IPS DF 4.7 (cell line): Measurements from ENCODE around the gene NDEL1.

Experiments
- DNase-seq: peaks from one replicate; pipeline ENCODE4 v3.0.0-alpha.2; 2013; ENCODE audit warnings: low spot score; ENCODE audit errors: extremely low read depth

Gene NDEL1

GRCh38 chr17:8413938-8414337, 21.7 kb upstream of the NDEL1 start:
- no peak for DNase-seq

GRCh38 chr17:8417806-8418205, 17.9 kb upstream of the NDEL1 start:
- DNase-seq, result no peak

- no peak for DNase-seq
These were observed 17.2 kb upstream of the NDEL1 start for GRCh38 chr17:8418471-8418870.

DNA sequence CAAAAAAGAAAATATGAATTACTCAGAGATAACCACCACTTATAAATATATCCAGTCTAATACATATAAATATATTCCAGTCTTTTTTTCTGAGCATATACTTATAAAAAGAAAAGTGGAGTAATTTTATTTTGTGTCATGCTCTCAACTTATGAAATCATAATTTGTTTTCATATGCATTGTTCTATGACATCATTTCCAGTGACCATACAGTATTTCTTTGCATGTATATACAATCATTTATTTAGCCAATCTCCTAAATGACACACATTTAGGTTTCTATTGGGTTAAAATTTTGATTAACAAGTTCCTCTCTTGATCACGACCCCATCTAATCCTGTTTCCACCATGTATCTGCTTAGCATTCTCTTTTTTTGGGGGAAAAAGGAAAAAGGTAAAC, 16.4 kb upstream of the NDEL1 start:
- no peak for DNase-seq

DNA sequence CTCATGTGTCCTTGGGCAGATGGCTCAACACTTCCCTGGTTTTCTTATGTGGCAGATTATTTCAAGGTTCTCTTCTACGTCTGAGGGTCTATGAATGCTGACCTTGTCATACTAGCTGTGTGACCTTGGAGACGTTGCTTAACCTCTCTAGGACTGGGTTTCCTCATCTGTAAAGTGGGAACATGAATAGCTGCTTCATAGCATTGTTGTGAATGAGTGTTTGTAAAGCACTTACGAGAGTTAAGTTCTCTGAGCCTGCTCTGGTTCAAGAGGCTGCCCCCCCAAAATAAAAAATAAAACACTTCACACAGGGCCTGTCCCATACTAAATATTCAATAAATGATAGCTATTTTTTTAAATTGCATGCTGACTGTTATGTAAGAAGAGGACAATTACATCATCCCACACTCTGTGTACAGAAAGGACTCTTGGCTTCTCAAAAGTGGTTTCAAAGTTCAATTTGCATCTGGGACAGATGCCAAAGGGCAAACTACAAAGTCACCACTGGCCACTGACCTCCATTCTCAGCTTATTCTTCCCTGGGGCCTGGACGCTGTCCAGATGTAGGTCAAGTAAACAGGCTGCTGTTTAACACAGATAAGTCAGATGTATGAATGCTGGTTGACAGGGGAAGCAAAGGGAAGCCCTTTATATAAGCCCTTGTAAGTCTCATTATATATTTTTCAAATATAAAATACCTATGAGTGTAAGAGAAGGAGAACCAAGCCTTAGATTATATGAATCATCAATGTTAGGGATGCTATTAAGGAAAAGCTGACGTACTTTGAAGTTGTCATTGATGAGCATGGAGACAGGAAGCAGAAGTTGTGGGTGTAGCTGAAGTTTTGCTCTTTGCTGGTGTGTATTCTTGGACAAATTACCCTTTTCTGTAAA, 15.4 kb upstream of the NDEL1 start:
- no peak for DNase-seq

DNA sequence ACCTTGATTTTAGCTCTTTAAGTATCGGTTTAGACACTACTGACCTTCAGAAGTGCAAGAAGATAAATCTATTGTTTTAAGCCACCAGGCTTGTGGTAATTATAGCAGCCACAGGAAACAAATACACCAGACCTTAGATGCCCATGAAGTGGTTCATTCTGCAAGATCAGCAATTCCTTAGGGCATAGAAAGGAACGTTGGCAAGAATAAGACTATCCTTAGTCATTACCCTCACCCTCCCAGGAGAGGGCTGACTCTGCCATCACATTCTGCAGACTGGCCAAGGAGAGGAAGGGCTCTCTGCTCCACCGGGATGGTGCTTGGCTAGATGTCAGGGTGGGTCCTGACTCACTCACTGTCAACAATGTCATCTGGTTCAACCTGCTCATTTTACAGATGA, 14.1 kb upstream of the NDEL1 start:
- DNase-seq, result no peak

GRCh38 chr17:8426094-8426720, 9.5 kb upstream of the NDEL1 start:
- DNase-seq, result no peak

DNA sequence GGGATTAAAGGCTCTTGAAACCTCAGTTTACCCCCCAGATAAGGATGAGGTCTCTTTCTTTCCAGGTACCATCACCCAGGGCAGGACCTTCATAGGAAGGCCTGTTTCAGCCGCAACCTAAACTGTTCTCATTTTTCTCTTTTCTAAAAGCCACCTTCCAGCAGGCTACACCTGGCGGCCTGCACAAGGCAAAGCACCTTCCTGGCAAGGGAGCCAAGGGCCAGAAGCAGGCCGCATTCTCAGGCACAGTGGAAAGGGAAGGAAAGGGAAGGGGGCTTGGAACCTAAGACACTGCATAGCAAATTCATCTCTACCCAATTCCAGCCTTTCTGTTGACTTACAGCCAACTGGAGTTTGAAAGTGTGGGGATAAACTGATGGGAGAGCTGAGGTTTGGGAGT, 8.9 kb upstream of the NDEL1 start:
- DNase-seq, result no peak

DNA sequence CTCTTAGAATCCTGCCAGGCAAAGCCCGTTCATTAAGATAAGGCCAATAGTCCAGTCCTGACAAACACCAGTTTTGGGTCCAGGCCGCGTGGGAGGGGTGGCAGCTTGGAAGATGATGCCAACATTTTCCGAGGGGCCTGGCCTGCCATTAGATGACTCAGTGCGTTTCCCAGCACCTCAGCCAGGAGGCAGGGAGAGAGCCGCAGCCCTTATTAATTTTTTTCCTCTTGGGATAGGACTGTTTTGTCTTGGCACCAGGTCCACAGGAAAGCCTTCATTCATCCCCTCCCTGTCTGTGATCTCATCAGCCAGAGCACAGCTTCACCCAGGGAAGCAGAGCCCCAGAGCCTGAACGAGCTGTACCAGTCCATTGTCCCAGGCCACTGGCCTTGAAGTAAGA, 4.7 kb upstream of the NDEL1 start:
- DNase-seq, result no peak

DNA sequence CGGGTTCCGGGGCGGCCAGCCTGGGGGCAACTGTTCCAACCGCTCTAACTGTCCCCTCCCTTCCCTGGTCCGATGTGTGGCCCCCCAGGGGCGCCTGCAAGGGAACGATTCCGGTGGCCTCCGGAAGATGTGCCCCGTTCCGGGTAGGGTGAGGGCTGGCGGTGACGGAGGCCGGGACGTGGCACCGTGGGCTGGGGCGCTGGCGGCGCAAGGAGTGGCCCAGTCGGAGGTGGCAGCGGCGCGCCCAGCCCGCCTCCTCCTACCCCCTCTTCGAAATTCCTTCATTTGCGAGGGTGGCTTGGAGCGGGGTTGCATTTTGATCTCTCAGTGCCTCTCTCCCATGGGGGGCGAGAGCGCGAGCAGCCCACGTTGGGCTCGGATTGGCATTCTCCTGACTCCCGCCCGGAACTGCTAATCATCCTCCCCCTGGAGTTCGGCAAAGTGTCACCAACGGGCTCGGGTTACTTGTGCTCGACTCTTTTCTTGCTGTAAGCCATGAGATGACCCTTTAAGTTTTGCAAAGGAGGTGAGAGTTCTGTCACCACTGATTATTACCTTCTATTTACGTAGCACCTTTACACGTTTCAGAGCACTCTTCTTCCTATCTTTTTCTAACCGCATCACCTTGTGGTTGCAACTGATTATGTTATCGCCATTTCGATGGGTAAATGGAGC, 622 bp downstream of the NDEL1 start:
- DNase-seq, result peak; percentile 5

GRCh38 chr17:8436844-8437171, 1.1 kb downstream of the NDEL1 start:
- no peak for DNase-seq

GRCh38 chr17:8438441-8438840, 2.8 kb downstream of the NDEL1 start:
- no peak for DNase-seq

- DNase-seq, result no peak
These were observed 4.0 kb downstream of the NDEL1 start for GRCh38 chr17:8439681-8440080.

DNA sequence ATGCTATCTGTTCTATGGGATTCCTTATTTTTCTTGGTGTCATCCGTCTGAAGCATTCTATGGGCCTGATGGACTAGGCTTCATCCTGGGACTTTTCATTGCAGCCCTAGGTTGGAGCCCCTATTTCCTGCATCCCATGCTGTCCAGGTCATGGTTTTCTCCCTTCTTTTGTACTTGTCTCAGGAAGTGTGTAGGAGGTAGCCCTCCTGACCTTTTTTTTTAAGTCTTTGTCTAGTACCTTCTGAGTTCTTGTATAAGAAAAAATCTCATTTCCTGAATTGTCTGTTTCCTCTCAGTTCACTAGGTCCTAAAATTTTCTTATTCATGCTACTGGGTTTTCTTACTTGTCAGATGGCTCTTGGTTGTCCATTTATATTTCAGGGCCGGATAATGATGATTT, 6.0 kb downstream of the NDEL1 start:
- no peak for DNase-seq

- no peak for DNase-seq
These were observed 6.6 kb downstream of the NDEL1 start for GRCh38 chr17:8442310-8442709.

GRCh38 chr17:8443756-8444155, 8.1 kb downstream of the NDEL1 start:
- no peak for DNase-seq

DNA sequence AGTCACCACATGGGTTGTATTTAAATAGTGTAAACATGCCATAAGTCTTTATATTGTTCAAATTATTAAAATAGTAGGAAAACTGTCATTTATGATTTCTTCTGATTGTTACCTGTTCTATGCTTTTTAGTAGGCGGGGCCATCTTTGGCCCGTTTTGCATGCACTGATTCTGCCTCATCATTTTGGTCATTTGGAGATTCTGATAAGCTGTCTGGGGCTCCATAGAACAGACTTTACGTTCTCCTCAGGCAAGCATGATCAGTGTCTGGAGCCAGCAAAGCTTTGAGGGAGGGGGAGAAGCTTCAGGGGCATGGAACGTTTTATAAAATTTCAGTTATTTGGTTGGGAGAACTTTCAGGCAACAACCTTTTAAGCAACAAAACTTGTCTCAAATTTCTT, 8.8 kb downstream of the NDEL1 start:
- no peak for DNase-seq

GRCh38 chr17:8445536-8445935, 9.9 kb downstream of the NDEL1 start:
- no peak for DNase-seq

GRCh38 chr17:8447799-8448198, 12.1 kb downstream of the NDEL1 start:
- DNase-seq, result no peak

GRCh38 chr17:8448310-8448709, 12.6 kb downstream of the NDEL1 start:
- DNase-seq, result no peak

DNA sequence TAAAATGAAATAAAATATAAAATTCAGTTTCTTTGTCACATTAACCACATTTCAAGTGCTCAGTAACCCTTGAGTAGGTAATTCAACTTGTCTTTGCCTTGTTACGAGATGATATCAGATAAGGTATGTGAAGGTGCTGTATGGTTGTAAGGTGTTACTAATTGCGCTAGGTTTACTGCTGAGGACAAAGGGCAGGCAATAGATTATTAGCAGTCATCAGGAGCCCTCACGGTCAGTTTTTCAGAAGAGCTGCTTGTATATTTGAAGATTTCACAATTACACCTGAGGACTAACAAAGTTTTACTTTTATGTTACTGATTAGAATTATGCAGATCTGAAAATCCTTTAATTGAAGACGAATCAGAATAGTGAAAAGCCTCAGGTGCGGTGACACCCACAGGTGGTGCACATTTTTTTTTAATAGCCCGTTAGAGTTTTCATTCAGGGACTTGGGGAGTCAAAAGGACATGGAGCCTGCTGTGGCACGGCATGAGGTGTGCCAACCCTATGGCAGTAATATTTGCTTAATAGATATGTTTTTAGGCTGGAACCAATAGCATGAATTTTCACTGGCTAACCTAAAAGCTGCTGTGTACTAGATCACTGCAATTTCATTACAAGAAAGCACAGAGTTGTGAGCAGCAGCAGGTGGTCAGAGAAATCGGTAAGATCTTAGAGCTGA, 16.4 kb downstream of the NDEL1 start:
- no peak for DNase-seq

DNA sequence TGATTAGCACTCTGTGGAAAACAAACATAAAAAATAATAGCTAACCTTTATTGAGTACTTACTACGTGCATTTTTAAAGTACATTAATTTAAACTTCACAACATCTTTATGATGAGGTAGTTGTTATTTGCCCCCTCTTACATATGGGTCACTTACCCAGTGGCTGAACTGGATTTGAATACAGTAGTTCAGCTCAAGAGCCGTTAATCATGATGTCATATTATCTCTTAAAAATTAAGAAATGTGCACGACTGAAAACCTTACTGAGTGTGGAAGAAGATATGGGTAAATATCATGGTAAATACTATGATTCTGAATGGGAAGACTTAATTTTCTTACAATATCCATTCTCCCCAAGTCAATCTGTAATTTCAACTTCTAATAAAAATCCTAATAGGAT, 17.6 kb downstream of the NDEL1 start:
- no peak for DNase-seq
